ENCODE measurements around the gene DDX23.

The DDX23 gene

GRCh38 chr12:48824112-48824511 lies 27.9 kb downstream of the DDX23 start:
- Mint-ChIP-seq H3K27me3 (no peaks in the 10 kb centered on the region), H3K27ac (no peak overlapping the region), H3K4me1 (peaks cover under 1 to 3% of the 10 kb centered on the region in 2 donors), H3K36me3 (peaks cover 7 to 9% of the 10 kb centered on the region in 2 donors), H3K9me3 (no peaks in the 10 kb centered on the region), H3K4me3 (no peak overlapping the region)
- DNase-seq, result no peak
- ATAC-seq (replicated peaks), result no peak

DNA sequence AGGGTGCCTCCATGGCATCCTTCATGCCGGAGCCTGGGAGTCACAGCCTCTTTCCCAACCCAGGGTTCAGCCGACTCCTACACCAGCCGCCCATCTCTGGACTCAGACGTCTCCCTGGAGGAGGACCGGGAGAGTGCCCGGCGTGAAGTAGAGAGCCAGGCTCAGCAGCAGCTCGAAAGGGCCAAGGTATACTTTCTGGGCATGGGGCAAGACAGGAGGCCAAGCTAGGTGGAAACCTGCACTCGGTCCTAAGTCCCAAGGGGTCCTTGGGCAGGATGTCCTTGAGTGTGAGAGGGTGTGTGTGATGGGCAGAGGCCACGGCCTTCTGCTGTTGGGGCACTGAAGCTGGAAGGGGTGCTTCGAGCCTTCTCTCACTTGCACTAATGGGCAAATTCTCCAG lies 28.7 kb downstream of the DDX23 start:
- H3K9me3 Mint-ChIP-seq, result no peaks in the 10 kb centered on the region
- ATAC-seq (replicated peaks) (no peak), DNase-seq (no peak)
- H3K27ac Mint-ChIP-seq, result no peak overlapping the region
- no peak overlapping the region for H3K4me3 Mint-ChIP-seq
- peaks cover under 1 to 4% of the 10 kb centered on the region in 2 donors for H3K36me3 Mint-ChIP-seq
- H3K27me3 Mint-ChIP-seq, result no peaks in the 10 kb centered on the region
- H3K4me1 Mint-ChIP-seq, result peaks cover 4 to 10% of the 10 kb centered on the region in 2 donors

GRCh38 chr12:48822711-48823110 lies 29.3 kb downstream of the DDX23 start:
- H3K27ac Mint-ChIP-seq, result peak overlapping the region; percentile 39

GRCh38 chr12:48822139-48822538 lies 29.8 kb downstream of the DDX23 start:
- Mint-ChIP-seq H3K4me3 (no peak overlapping the region), H3K9me3 (no peaks in the 10 kb centered on the region), H3K27me3 (peaks cover 7 to 11% of the 10 kb centered on the region in 2 donors), H3K27ac (no peak overlapping the region), H3K36me3 (peaks cover 0 to 4% of the 10 kb centered on the region in 2 donors), H3K4me1 (peaks cover 12 to 21% of the 10 kb centered on the region in 2 donors)
- ATAC-seq (replicated peaks) (no peak), DNase-seq (no peak)

More at GRCh38 chr12:48822711-48823110, 29.3 kb downstream of the DDX23 start:
- Mint-ChIP-seq H3K4me1 (peaks cover 8 to 16% of the 10 kb centered on the region in 2 donors), H3K9me3 (no peaks in the 10 kb centered on the region), H3K4me3 (no peak overlapping the region), H3K36me3 (peaks cover 0 to 4% of the 10 kb centered on the region in 2 donors), H3K27me3 (peaks cover 1 to 5% of the 10 kb centered on the region in 2 donors)
- DNase-seq (no peak), ATAC-seq (replicated peaks) (no peak)

GRCh38 chr12:48819986-48820725 lies 31.8 kb downstream of the DDX23 start:
- Mint-ChIP-seq H3K27ac (no peak overlapping the region), H3K4me3 (no peak overlapping the region), H3K36me3 (no peaks in the 10 kb centered on the region), H3K27me3 (peaks cover 22 to 27% of the 10 kb centered on the region in 2 donors), H3K4me1 (peaks cover 17 to 41% of the 10 kb centered on the region in 2 donors), H3K9me3 (no peaks in the 10 kb centered on the region)
- DNase-seq, result no peak
- ATAC-seq (replicated peaks), result no peak

DNA sequence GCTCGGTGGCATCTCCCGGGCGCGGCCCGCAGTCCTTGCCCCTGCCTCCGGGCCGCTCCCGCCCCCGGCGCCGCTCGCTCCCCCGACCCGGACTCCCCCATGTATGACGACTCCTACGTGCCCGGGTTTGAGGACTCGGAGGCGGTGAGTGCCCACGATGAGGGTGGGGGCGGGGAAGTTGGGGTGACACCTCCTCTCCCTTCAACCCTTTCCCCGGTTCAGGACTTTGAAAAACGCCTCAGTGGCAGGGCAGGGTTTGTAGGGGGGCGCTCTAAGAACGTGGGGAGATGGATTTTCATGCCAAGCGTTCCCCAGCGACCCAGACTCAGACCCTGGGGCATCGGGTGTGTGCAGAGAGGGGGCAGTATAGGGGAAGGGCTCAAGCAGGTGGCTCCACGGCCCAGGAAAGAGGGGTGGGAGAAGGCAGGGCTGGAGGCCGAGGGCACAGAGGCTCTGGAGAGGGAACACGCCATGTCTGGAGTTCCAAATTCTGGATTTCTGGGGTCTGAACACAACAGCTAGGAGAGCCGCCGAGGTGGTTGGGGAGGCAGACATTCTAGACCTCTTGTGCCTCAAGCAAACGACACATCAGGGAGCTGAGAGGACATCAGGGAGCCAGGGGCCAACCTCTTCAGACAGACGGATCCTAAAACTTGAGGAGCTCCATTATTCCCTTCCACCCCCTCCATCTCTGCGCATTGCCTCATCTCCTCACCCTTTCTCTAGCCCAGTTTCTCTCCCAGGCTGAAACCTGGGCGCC lies 33.0 kb downstream of the DDX23 start:
- no peak for DNase-seq
- Mint-ChIP-seq H3K27me3 (peaks cover 24 to 32% of the 10 kb centered on the region in 2 donors), H3K4me1 (peaks cover 19 to 52% of the 10 kb centered on the region in 2 donors), H3K27ac (no peak overlapping the region), H3K36me3 (no peaks in the 10 kb centered on the region), H3K9me3 (no peaks in the 10 kb centered on the region), H3K4me3 (peak overlapping the region; percentile 75 to 86)
- ATAC-seq (replicated peaks), result no peak

GRCh38 chr12:48817873-48818830 lies 33.8 kb downstream of the DDX23 start, which contains the start of gene CACNB3:
Gene CACNB3, plus strand, starts transcription at chr12:48818496. Its CDS starts 434 bp downstream, at chr12:48818930.
- no peaks in the 10 kb centered on the region for H3K9me3 Mint-ChIP-seq
- no peaks in the 10 kb centered on the region for H3K36me3 Mint-ChIP-seq
- H3K27ac Mint-ChIP-seq, result no peak within 1 kb of the TSS
- peak within 1 kb of the TSS; percentile 86 to 90 for H3K4me3 Mint-ChIP-seq
- H3K27me3 Mint-ChIP-seq, result peaks cover 24 to 32% of the 10 kb centered on the region in 2 donors
- DNase-seq, result peak; percentile 49
- ATAC-seq (replicated peaks), result peak; percentile 52 to 60
- H3K4me1 Mint-ChIP-seq, result peaks cover 19 to 57% of the 10 kb centered on the region in 2 donors

- Mint-ChIP-seq H3K27ac (no peak overlapping the region), H3K36me3 (no peaks in the 10 kb centered on the region), H3K9me3 (no peaks in the 10 kb centered on the region), H3K4me1 (peaks cover 19 to 57% of the 10 kb centered on the region in 2 donors), H3K4me3 (peak overlapping the region; percentile 97 to 98), H3K27me3 (peaks cover 24 to 32% of the 10 kb centered on the region in 2 donors)
- no peak for DNase-seq
- no peak for ATAC-seq (replicated peaks)
Measured at GRCh38 chr12:48816143-48816854, 35.7 kb downstream of the DDX23 start.

DNA sequence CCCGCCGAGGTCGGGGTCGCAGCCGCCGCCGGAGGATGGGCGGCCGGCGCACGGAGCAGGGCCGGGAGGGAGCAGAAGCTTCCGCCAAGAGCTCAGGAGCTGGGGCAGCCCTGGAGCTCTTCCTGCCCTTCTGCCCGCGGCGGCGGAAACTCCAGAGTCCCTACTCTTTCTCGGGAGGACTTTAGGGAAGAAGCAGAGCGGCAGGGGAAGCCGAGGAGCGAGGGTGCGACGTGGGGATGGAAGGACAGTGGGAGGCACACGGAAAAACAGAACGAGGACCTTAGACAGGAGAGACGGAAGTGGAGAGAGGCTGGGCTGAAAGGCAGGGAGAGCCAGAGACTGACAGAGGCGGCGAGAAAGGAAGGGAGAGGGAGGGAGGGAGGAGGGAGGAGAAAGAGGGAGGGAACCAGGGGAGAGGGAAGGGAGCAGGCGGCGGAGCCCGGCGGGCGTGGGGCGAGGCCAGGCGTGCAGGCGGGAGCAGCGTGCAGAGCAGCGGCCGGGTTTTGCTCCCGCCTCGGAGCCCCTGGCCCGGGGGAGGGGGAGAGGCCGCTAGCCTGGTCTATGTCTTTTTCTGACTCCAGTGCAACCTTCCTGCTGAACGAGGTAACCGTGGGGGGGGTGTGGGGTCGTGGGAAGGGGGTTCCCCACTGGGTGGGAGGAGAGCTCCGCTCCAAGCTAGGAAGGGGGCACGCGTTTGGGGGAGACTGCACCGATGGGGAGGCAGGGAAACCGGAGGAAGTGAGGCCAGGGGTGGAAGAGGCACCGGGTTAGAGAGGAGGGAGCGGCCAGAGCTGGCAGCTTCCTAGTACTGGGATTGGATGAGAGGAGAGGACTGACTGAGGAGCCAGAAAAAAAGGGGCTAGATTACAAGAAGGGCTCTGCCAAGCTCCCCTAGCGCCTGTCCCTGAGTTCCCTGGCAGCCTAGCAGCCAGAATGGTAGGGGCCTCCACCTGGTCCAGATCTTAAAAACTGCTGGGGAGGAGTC lies 36.5 kb downstream of the DDX23 start:
- DNase-seq (no peak), ATAC-seq (replicated peaks) (peak; percentile 15 to 50)
- Mint-ChIP-seq H3K4me1 (peaks cover 19 to 57% of the 10 kb centered on the region in 2 donors), H3K27ac (peak overlapping the region; percentile 86), H3K4me3 (peak overlapping the region; percentile 97 to 98), H3K9me3 (no peaks in the 10 kb centered on the region), H3K27me3 (peaks cover 24 to 32% of the 10 kb centered on the region in 2 donors), H3K36me3 (no peaks in the 10 kb centered on the region)

- Mint-ChIP-seq H3K27ac (peak overlapping the region; percentile 86), H3K4me1 (peaks cover 19 to 57% of the 10 kb centered on the region in 2 donors), H3K4me3 (peak overlapping the region; percentile 97 to 98), H3K36me3 (no peaks in the 10 kb centered on the region), H3K27me3 (peaks cover 24 to 32% of the 10 kb centered on the region in 2 donors), H3K9me3 (no peaks in the 10 kb centered on the region)
- ATAC-seq (replicated peaks), result peak; percentile 85 to 87
- peak; percentile 78 for DNase-seq
Measured at GRCh38 chr12:48814262-48815125, 37.5 kb downstream of the DDX23 start.

DNA sequence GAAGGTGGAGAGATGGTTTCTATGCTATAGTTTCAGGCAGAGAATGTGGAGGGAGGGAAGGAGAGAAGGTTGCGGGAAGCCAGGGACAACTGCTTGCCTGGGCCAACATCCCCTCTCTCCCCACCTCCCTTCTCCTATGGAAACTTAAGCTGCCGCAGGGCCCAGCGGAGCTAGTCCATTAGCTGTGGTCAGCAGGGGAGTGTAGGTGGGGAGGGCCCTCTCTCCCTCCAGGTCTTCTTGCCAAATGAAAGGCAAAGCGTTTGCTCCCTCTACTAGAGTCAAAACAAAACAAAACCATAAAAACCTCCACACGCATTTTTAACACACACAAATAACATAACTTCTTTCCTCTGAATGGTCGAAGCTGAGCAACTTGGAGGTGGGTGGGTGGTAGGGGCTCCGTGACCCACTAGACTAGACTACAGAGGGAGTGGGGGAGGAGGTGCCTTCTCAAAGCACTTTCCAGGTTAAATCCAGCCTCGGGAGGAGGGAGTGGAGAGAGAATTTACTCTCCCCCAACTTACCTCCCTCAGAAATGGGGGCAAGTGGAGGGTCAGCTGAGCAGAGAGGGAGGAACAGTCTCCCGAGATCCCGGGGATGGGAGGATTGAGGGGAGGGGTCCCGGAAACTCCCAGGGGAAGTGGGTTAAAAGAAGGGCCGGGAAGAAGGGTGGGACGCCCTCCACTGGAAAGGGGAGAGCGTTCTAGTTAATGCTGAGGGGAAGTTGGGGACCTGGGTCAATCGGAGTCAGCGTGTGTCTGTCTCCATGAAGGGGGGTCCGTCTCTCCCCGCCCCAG lies 38.3 kb downstream of the DDX23 start:
- no peak for ATAC-seq (replicated peaks)
- H3K9me3 Mint-ChIP-seq, result no peaks in the 10 kb centered on the region
- no peak for DNase-seq
- H3K36me3 Mint-ChIP-seq, result no peaks in the 10 kb centered on the region
- peaks cover 24 to 32% of the 10 kb centered on the region in 2 donors for H3K27me3 Mint-ChIP-seq
- peaks cover 15 to 49% of the 10 kb centered on the region in 2 donors for H3K4me1 Mint-ChIP-seq
- H3K27ac Mint-ChIP-seq, result peak overlapping the region; percentile 86
- peak overlapping the region; percentile 97 to 98 for H3K4me3 Mint-ChIP-seq
